ENCODE measurements around the gene UBXN1. TPM values are rescaled to one million over a fixed set of nuclear protein-coding genes. Genes with fewer than 3 reads are reported as not detected.

The UBXN1 gene
- total RNA-seq, 1 experiment from 2014 or later, result 135 TPM

GRCh38 chr11:62726156-62726914, 47.5 kb upstream of the UBXN1 start (continued):
- no peak for TF ChIP-seq ELF4 (CRISPR knock-in tag; IDR thresholded peaks at IDR 0.05; ENCODE audit: low read depth)
- TF ChIP-seq KAT7 (CRISPR knock-in tag; IDR thresholded peaks at IDR 0.05; ENCODE audit: borderline replicate concordance), result no peak
- TF ChIP-seq ZNF671 (CRISPR knock-in tag; IDR thresholded peaks at IDR 0.05), result no peak
- no peak for TF ChIP-seq ESRRA (CRISPR knock-in tag; IDR thresholded peaks at IDR 0.05; ENCODE audit: borderline replicate concordance)
- no peak for TF ChIP-seq TEAD4 (CRISPR knock-in tag; IDR thresholded peaks at IDR 0.05)
- TF ChIP-seq ZNF263 (CRISPR knock-in tag; IDR thresholded peaks at IDR 0.05; ENCODE audit: low read depth), result peak; percentile 39; the same call in 1 of the 2 replicates
- TF ChIP-seq MAX (CRISPR knock-in tag; IDR thresholded peaks at IDR 0.05), result no peak
- TF ChIP-seq, protein P1, sequence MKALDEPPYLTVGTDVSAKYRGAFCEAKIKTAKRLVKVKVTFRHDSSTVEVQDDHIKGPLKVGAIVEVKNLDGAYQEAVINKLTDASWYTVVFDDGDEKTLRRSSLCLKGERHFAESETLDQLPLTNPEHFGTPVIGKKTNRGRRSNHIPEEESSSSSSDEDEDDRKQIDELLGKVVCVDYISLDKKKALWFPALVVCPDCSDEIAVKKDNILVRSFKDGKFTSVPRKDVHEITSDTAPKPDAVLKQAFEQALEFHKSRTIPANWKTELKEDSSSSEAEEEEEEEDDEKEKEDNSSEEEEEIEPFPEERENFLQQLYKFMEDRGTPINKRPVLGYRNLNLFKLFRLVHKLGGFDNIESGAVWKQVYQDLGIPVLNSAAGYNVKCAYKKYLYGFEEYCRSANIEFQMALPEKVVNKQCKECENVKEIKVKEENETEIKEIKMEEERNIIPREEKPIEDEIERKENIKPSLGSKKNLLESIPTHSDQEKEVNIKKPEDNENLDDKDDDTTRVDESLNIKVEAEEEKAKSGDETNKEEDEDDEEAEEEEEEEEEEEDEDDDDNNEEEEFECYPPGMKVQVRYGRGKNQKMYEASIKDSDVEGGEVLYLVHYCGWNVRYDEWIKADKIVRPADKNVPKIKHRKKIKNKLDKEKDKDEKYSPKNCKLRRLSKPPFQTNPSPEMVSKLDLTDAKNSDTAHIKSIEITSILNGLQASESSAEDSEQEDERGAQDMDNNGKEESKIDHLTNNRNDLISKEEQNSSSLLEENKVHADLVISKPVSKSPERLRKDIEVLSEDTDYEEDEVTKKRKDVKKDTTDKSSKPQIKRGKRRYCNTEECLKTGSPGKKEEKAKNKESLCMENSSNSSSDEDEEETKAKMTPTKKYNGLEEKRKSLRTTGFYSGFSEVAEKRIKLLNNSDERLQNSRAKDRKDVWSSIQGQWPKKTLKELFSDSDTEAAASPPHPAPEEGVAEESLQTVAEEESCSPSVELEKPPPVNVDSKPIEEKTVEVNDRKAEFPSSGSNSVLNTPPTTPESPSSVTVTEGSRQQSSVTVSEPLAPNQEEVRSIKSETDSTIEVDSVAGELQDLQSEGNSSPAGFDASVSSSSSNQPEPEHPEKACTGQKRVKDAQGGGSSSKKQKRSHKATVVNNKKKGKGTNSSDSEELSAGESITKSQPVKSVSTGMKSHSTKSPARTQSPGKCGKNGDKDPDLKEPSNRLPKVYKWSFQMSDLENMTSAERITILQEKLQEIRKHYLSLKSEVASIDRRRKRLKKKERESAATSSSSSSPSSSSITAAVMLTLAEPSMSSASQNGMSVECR (CRISPR knock-in tag; IDR thresholded peaks at IDR 0.05; ENCODE audit: borderline replicate concordance), result peak; percentile 7; the same call in 1 of the 2 replicates
- TF ChIP-seq, protein P2, sequence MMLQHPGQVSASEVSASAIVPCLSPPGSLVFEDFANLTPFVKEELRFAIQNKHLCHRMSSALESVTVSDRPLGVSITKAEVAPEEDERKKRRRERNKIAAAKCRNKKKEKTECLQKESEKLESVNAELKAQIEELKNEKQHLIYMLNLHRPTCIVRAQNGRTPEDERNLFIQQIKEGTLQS (CRISPR knock-in tag; conservative IDR thresholded peaks at IDR 0.05), result no peak
- no peak for TF ChIP-seq ZNF219 (CRISPR knock-in tag; IDR thresholded peaks at IDR 0.05; ENCODE audit: borderline replicate concordance)
- no peak for TF ChIP-seq ZNF532 (CRISPR knock-in tag; IDR thresholded peaks at IDR 0.05; ENCODE audit: borderline replicate concordance)
- TF ChIP-seq, protein P3, sequence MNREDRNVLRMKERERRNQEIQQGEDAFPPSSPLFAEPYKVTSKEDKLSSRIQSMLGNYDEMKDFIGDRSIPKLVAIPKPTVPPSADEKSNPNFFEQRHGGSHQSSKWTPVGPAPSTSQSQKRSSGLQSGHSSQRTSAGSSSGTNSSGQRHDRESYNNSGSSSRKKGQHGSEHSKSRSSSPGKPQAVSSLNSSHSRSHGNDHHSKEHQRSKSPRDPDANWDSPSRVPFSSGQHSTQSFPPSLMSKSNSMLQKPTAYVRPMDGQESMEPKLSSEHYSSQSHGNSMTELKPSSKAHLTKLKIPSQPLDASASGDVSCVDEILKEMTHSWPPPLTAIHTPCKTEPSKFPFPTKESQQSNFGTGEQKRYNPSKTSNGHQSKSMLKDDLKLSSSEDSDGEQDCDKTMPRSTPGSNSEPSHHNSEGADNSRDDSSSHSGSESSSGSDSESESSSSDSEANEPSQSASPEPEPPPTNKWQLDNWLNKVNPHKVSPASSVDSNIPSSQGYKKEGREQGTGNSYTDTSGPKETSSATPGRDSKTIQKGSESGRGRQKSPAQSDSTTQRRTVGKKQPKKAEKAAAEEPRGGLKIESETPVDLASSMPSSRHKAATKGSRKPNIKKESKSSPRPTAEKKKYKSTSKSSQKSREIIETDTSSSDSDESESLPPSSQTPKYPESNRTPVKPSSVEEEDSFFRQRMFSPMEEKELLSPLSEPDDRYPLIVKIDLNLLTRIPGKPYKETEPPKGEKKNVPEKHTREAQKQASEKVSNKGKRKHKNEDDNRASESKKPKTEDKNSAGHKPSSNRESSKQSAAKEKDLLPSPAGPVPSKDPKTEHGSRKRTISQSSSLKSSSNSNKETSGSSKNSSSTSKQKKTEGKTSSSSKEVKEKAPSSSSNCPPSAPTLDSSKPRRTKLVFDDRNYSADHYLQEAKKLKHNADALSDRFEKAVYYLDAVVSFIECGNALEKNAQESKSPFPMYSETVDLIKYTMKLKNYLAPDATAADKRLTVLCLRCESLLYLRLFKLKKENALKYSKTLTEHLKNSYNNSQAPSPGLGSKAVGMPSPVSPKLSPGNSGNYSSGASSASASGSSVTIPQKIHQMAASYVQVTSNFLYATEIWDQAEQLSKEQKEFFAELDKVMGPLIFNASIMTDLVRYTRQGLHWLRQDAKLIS (CRISPR knock-in tag; IDR thresholded peaks at IDR 0.05; ENCODE audit: borderline replicate concordance), result no peak
- TF ChIP-seq, protein P4, sequence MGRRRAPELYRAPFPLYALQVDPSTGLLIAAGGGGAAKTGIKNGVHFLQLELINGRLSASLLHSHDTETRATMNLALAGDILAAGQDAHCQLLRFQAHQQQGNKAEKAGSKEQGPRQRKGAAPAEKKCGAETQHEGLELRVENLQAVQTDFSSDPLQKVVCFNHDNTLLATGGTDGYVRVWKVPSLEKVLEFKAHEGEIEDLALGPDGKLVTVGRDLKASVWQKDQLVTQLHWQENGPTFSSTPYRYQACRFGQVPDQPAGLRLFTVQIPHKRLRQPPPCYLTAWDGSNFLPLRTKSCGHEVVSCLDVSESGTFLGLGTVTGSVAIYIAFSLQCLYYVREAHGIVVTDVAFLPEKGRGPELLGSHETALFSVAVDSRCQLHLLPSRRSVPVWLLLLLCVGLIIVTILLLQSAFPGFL (CRISPR knock-in tag; IDR thresholded peaks at IDR 0.05; ENCODE audit: borderline replicate concordance), result no peak
- TF ChIP-seq, protein P5, sequence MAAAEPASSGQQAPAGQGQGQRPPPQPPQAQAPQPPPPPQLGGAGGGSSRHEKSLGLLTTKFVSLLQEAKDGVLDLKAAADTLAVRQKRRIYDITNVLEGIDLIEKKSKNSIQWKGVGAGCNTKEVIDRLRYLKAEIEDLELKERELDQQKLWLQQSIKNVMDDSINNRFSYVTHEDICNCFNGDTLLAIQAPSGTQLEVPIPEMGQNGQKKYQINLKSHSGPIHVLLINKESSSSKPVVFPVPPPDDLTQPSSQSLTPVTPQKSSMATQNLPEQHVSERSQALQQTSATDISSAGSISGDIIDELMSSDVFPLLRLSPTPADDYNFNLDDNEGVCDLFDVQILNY (CRISPR knock-in tag; IDR thresholded peaks at IDR 0.05), result no peak
- TF ChIP-seq PRRX2 (CRISPR knock-in tag; IDR thresholded peaks at IDR 0.05), result no peak
- TF ChIP-seq TCF7 (CRISPR knock-in tag; IDR thresholded peaks at IDR 0.05; ENCODE audit: low read depth), result peak; percentile 14; the same call in 1 of the 2 replicates
- TF ChIP-seq, protein P6, sequence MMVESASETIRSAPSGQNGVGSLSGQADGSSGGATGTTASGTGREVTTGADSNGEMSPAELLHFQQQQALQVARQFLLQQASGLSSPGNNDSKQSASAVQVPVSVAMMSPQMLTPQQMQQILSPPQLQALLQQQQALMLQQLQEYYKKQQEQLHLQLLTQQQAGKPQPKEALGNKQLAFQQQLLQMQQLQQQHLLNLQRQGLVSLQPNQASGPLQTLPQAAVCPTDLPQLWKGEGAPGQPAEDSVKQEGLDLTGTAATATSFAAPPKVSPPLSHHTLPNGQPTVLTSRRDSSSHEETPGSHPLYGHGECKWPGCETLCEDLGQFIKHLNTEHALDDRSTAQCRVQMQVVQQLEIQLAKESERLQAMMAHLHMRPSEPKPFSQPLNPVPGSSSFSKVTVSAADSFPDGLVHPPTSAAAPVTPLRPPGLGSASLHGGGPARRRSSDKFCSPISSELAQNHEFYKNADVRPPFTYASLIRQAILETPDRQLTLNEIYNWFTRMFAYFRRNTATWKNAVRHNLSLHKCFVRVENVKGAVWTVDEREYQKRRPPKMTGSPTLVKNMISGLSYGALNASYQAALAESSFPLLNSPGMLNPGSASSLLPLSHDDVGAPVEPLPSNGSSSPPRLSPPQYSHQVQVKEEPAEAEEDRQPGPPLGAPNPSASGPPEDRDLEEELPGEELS (CRISPR knock-in tag; IDR thresholded peaks at IDR 0.05), result 0 out of 2 replicates have a peak, but pooled peaks have one; percentile 23
